ENCODE measurements around the gene AZU1. TPM values are rescaled to one million over a fixed set of nuclear protein-coding genes. Genes with fewer than 3 reads are reported as not detected.
"Not testable (repeated sequence)": the region's sequence is repeated elsewhere in the genome, so short reads cannot be mapped to it uniquely, and the experiment has no call there.

The AZU1 gene
- total RNA-seq, 1 experiment from 2014 or later: not detected

- DNase-seq (ENCODE audit: low spot score): no peak
Measured at GRCh38 chr19:872266-872951, 44.8 kb downstream of the AZU1 start.

- no peak for DNase-seq (ENCODE audit: low spot score)
Measured at GRCh38 chr19:873084-873483, 45.4 kb downstream of the AZU1 start.

DNA sequence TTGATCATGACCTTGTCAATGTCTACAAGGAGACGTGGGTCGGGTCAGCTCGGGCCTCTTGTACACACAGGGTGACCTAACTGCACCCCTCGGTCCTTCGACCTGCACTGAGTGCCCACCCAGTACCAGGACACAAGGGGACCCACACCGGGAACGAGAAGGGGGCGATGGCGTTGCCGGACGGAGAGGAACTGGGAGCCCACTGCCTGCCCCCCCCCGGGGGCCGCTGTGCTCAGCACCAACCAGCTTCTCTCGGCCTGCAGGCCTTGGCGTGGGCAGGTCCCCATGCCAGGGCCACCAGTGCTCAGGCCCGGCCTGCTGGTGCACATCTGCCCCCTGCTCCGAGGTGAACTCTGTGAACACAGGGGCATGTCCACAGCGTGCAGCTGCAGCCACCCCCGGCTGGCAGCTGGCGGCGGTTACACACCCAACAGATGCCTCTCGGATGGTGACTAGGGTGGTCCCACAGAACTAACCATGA, 46.0 kb downstream of the AZU1 start:
- DNase-seq (ENCODE audit: low spot score): no peak

- DNase-seq (ENCODE audit: low spot score): no peak
Measured at GRCh38 chr19:875265-875879, 47.7 kb downstream of the AZU1 start.

GRCh38 chr19:876089-876488, 48.5 kb downstream of the AZU1 start:
- DNase-seq (ENCODE audit: low spot score): no peak

DNA sequence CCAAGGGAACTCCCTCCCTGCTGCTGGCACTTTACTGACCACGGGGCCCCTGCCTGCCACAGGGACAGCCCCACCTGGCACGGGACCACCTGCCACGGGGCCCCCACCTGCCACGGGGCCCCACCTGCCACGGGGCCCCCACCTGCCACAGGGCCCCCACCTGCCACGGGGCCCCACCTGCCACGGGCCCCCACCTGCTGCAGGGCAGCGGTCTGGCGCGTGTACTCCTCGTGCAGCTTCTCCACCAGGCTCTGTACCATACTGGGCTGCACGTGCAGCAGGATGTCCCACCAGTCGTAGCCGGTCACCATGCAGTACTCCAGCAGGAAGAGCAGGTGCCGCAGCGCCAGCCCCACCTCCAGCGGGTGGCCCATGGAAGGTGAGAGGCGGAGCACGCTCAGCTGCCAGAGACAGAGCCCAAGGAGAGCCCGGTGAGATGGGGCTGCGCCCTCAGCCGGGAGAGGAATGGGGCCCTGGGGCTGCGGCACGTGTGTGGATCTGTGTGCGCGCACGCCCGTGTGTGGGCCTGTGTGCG, 49.2 kb downstream of the AZU1 start:
- no peak for DNase-seq (ENCODE audit: low spot score)

- DNase-seq (ENCODE audit: low spot score): not testable (repeated sequence)
Measured at GRCh38 chr19:877992-878660, 50.5 kb downstream of the AZU1 start.

DNA sequence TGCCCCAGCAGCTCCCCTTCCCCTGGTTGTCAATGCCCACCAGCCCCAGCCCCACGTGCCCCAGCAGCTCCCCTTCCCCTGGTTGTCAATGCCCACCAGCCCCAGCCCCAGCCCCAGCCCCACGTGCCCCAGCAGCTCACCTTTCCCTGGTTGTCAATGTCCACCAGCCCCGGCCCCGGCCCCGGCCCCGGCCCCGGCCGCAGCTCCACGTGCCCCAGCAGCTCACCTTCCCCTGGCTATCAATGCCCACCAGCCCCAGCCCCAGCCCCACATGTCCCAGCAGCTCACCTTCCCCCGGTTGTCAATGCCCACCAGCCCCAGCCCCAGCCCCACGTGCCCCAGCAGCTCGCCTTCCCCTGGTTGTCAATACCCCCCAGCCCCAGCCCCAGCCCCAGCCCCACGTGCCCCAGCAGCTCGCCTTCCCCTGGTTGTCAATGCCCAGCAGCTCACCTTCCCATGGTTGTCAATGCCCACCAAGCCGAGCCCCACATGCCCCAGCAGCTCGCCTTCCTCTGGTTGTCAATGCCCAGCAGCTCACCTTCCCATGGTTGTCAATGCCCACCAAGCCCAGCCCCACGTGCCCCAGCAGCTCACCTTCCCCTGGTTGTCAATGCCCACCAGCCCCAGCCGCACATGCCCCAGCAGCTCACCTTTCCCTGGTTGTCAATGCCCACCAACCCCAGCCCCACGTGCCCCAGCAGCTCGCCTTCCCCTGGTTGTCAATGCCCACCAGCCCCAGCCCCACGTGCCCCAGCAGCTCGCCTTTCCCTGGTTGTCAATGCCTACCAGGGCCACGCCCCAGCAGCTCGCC, 51.3 kb downstream of the AZU1 start:
- DNase-seq (ENCODE audit: low spot score): not testable (repeated sequence)

- no peak for DNase-seq (ENCODE audit: low spot score)
Measured at GRCh38 chr19:879711-880438, 52.2 kb downstream of the AZU1 start.

Other genes with a start within 250 kb of the AZU1 start
- gene HCN2, start 238.0 kb upstream of the AZU1 start, total RNA-seq (2014; rRNA removed; shearing (Covaris generic)): 4.5 and 4.6 TPM in 2 replicates
- gene POLRMT, start 194.3 kb upstream of the AZU1 start, total RNA-seq (2014; rRNA removed; shearing (Covaris generic)): 19.9 and 21.5 TPM in 2 replicates
- gene FGF22, start 188.0 kb upstream of the AZU1 start, total RNA-seq (2014; rRNA removed; shearing (Covaris generic)): not detected in 2 replicates
- gene RNF126, start 164.6 kb upstream of the AZU1 start, total RNA-seq (2014; rRNA removed; shearing (Covaris generic)): 23.8 and 27.4 TPM in 2 replicates
- 35.6 and 45.6 TPM in 2 replicates for gene FSTL3, start 151.4 kb upstream of the AZU1 start, total RNA-seq (2014; rRNA removed; shearing (Covaris generic))
- gene PRSS57, start 132.4 kb upstream of the AZU1 start, total RNA-seq (2014; rRNA removed; shearing (Covaris generic)): not detected in 2 replicates
- gene PALM, start 118.9 kb upstream of the AZU1 start, total RNA-seq (2014; rRNA removed; shearing (Covaris generic)): 3.7 and 5.8 TPM in 2 replicates
- not detected in 2 replicates for gene MISP, start 76.7 kb upstream of the AZU1 start, total RNA-seq (2014; rRNA removed; shearing (Covaris generic))
- 131 and 138 TPM in 2 replicates for gene PTBP1, start 30.4 kb upstream of the AZU1 start, total RNA-seq (2014; rRNA removed; shearing (Covaris generic))
- gene PLPPR3, start 5.9 kb upstream of the AZU1 start, total RNA-seq (2014; rRNA removed; shearing (Covaris generic)): 0.14 TPM in 1 of 2 replicates, not detected in the other
- 0.72 TPM in 1 of 2 replicates, not detected in the other for gene PRTN3, start 13.2 kb downstream of the AZU1 start, total RNA-seq (2014; rRNA removed; shearing (Covaris generic))
- gene ELANE, start 24.5 kb downstream of the AZU1 start, total RNA-seq (2014; rRNA removed; shearing (Covaris generic)): not detected in 2 replicates
- 2.3 and 3.5 TPM in 2 replicates for gene CFD, start 31.8 kb downstream of the AZU1 start, total RNA-seq (2014; rRNA removed; shearing (Covaris generic))
- 16.6 and 27.4 TPM in 2 replicates for gene MED16, start 65.3 kb downstream of the AZU1 start, total RNA-seq (2014; rRNA removed; shearing (Covaris generic))
- gene RNU6-9, start 65.6 kb downstream of the AZU1 start, total RNA-seq (2014; rRNA removed; shearing (Covaris generic)): not detected in 2 replicates
- gene R3HDM4, start 85.4 kb downstream of the AZU1 start, total RNA-seq (2014; rRNA removed; shearing (Covaris generic)): 20.3 and 26.8 TPM in 2 replicates
- gene KISS1R, start 89.5 kb downstream of the AZU1 start, total RNA-seq (2014; rRNA removed; shearing (Covaris generic)): not detected in 2 replicates
- gene ARID3A, start 98.2 kb downstream of the AZU1 start, total RNA-seq (2014; rRNA removed; shearing (Covaris generic)): 2.3 and 9.0 TPM in 2 replicates
- gene WDR18, start 156.5 kb downstream of the AZU1 start, total RNA-seq (2014; rRNA removed; shearing (Covaris generic)): 61.9 and 77.2 TPM in 2 replicates
- gene GRIN3B, start 172.6 kb downstream of the AZU1 start, total RNA-seq (2014; rRNA removed; shearing (Covaris generic)): 0.23 TPM in 1 of 2 replicates, not detected in the other
- gene TMEM259, start 193.3 kb downstream of the AZU1 start, total RNA-seq (2014; rRNA removed; shearing (Covaris generic)): 57.0 and 72.5 TPM in 2 replicates
- gene RNU6-2, start 193.7 kb downstream of the AZU1 start, total RNA-seq (2014; rRNA removed; shearing (Covaris generic)): not detected in 2 replicates
- gene CNN2, start 198.8 kb downstream of the AZU1 start, total RNA-seq (2014; rRNA removed; shearing (Covaris generic)): 111 and 123 TPM in 2 replicates
- gene ABCA7, start 212.3 kb downstream of the AZU1 start, total RNA-seq (2014; rRNA removed; shearing (Covaris generic)): 2.9 and 3.6 TPM in 2 replicates
- 2.4 and 3.2 TPM in 2 replicates for gene ARHGAP45, start 239.3 kb downstream of the AZU1 start, total RNA-seq (2014; rRNA removed; shearing (Covaris generic))